K562 (cell line): Measurements from ENCODE around the gene GRIPAP1. TPM values are rescaled to one million over a fixed set of nuclear protein-coding genes. Genes with fewer than 3 reads are reported as not detected.

Source experiments
- CEBPB ChIP-seq: fragments of 450-650 bp; IDR thresholded peaks from 2 replicates; pipeline ENCODE4 v1.6.1; 2016; ENCODE audit warnings: missing genetic modification characterization, missing compliant biosample characterization
- DIDO1 ChIP-seq: fragments of 450-650 bp; IDR thresholded peaks from 2 replicates; pipeline ENCODE4 v1.6.1; 2016; ENCODE audit warnings: low read depth, missing biosample characterization, missing genetic modification characterization
- EGR1 ChIP-seq: fragments of 450-650 bp; conservative IDR thresholded peaks from 2 replicates; pipeline ENCODE4 v1.6.1; 2017; ENCODE audit warnings: mild to moderate bottlenecking
- EP300 ChIP-seq: IDR thresholded peaks from 2 replicates; pipeline ENCODE4 v1.6.1; 2012; ENCODE audit warnings: low read length, improper control_type of control experiment
- ESRRA ChIP-seq: fragments of 450-650 bp; IDR thresholded peaks from 2 replicates; pipeline ENCODE4 v1.6.1; 2014; ENCODE audit warnings: low read depth, mild to moderate bottlenecking, moderate library complexity, borderline replicate concordance
- FIP1L1 ChIP-seq: fragments of 200-400 bp; formaldehyde crosslinking; IDR thresholded peaks from 2 replicates; pipeline ENCODE4 v1.6.1; 2018; ENCODE audit warnings: mild to moderate bottlenecking, low read depth, low read length; ENCODE audit not compliant: poor library complexity, severe bottlenecking
- FOSL1 ChIP-seq: fragments of 200-800 bp; sonication (Bioruptor generic); conservative IDR thresholded peaks from 2 replicates; pipeline ENCODE4 v1.6.1; 2016; ENCODE audit warnings: missing genetic modification characterization, missing compliant biosample characterization
- GABPA ChIP-seq: fragments of 200-800 bp; sonication (Bioruptor generic); conservative IDR thresholded peaks from 2 replicates; pipeline ENCODE4 v1.6.1; 2016; ENCODE audit warnings: low read depth, missing genetic modification characterization, missing compliant biosample characterization
- MAZ ChIP-seq, 2 experiments: fragments of 450-650 bp in 1 of 2; sonication (generic) in 1 of 2; formaldehyde crosslinking; IDR thresholded peaks in 1 of 2; conservative IDR thresholded peaks in 1 of 2; 2 replicates each; pipeline versions ENCODE4 v1.4.0 to v1.5.0; 2020; ENCODE audit warnings: mild to moderate bottlenecking in 1 of 2, missing genetic modification reagents in 1 of 2
- NEUROD1 ChIP-seq: fragments of 150-350 bp; IDR thresholded peaks from 2 replicates; pipeline ENCODE4 v1.6.1; 2014; ENCODE audit warnings: borderline replicate concordance, low read length, low read depth; ENCODE audit not compliant: partially characterized antibody
- POLR2G ChIP-seq: fragments of 200-400 bp; formaldehyde crosslinking; IDR thresholded peaks from 2 replicates; pipeline ENCODE4 v1.6.1; 2017; ENCODE audit warnings: low read depth, mild to moderate bottlenecking, antibody characterized with exemption, low read length, moderate library complexity
- RAD21 ChIP-seq, 2 experiments: fragments of 250-450 bp in 1 of 2; fragments of 450-650 bp in 1 of 2; sonication (Bioruptor Pico) in 1 of 2; formaldehyde crosslinking in 1 of 2; IDR thresholded peaks in 1 of 2; conservative IDR thresholded peaks in 1 of 2; 2 replicates each; pipeline versions ENCODE4 v1.4.0 to v1.8.0; 2020 to 2022; ENCODE audit warnings: mild to moderate bottlenecking in 2 of 2, moderate library complexity in 1 of 2
- RCOR1 ChIP-seq, 2 experiments: IDR thresholded peaks; 2 replicates each; pipeline ENCODE4 v1.6.1; 2012; ENCODE audit warnings: low read depth in 2 of 2, low read length in 2 of 2, borderline replicate concordance in 1 of 2, improper control_type of control experiment in 1 of 2
- SP1 ChIP-seq: sonication (generic); formaldehyde crosslinking; IDR thresholded peaks from 2 replicates; pipeline ENCODE4 v1.8.1; 2022; ENCODE audit warnings: mild to moderate bottlenecking, missing genetic modification reagents
- TCF3 ChIP-seq: sonication (generic); formaldehyde crosslinking; IDR thresholded peaks from 2 replicates; pipeline ENCODE4 v1.4.0; 2020; ENCODE audit warnings: mild to moderate bottlenecking, missing genetic modification reagents
- TFAM ChIP-seq: fragments of 250-450 bp; sonication (Bioruptor Pico); conservative IDR thresholded peaks from 2 replicates; pipeline ENCODE4 v1.5.0; 2021; ENCODE audit warnings: mild to moderate bottlenecking, moderate library complexity
- TGIF2 ChIP-seq: sonication (generic); formaldehyde crosslinking; IDR thresholded peaks from 2 replicates; pipeline ENCODE4 v1.8.1; 2022; ENCODE audit warnings: mild to moderate bottlenecking, missing genetic modification reagents, moderate library complexity
- ZBTB7A ChIP-seq: IDR thresholded peaks from 2 replicates; pipeline ENCODE4 v1.6.1; 2011; ENCODE audit warnings: low read depth, mild to moderate bottlenecking, low read length, moderate library complexity, borderline replicate concordance; ENCODE audit not compliant: control insufficient read depth
- polyA plus RNA-seq, 8 experiments: library from polyadenylated mRNA; depleted of rRNA in 4 of 8; stranded (reverse) in 5 of 8; unstranded in 3 of 8; fragments of >200 nt; fragmentation: Nextera tagmentation in 2 of 8; fragmentation: Illumina TruSeq in 1 of 8; extraction: Ambion mirVana in 2 of 8; extraction: Trizol in 1 of 8; gene quantifications; 2 replicates each; pipeline versions ENCODE4 v1.2.1 to v1.2.3, GENCODE V29; 2011 to 2014; ENCODE audit warnings: inconsistent platforms in 1 of 8, missing spikeins in 1 of 8
- total RNA-seq, 7 experiments: library from RNA; depleted of rRNA in 6 of 7; stranded (reverse); fragments of >200 nt in 6 of 7; fragmentation: Illumina TruSeq in 2 of 7; extraction: Trizol in 2 of 7; gene quantifications; 2 replicates each; pipeline versions ENCODE4 v1.2.1 to v1.2.3, GENCODE V29; 2011 to 2021; ENCODE audit warnings: low replicate concordance in 1 of 7
- TF ChIP-seq, protein P1 (sequence below), 2 experiments: fragments of 450-650 bp in 1 of 2; sonication (generic) in 1 of 2; formaldehyde crosslinking in 1 of 2; IDR thresholded peaks in 1 of 2; conservative IDR thresholded peaks in 1 of 2; 2 replicates each; pipeline versions ENCODE4 v1.6.1 to v1.8.1; 2016 to 2023; ENCODE audit warnings: mild to moderate bottlenecking in 2 of 2, moderate library complexity in 2 of 2, inconsistent platforms in 1 of 2, missing genetic modification reagents in 1 of 2
- TF ChIP-seq, protein P2 (sequence below): fragments of 450-650 bp; formaldehyde crosslinking; IDR thresholded peaks from 2 replicates; pipeline ENCODE4 v1.4.0; 2020; ENCODE audit warnings: mild to moderate bottlenecking, moderate library complexity
- TF ChIP-seq, protein P3 (sequence below): fragments of 450-650 bp; formaldehyde crosslinking; IDR thresholded peaks from 2 replicates; pipeline ENCODE4 v1.4.0; 2022; ENCODE audit warnings: mild to moderate bottlenecking, moderate library complexity

Gene GRIPAP1
- total and polyA plus RNA-seq, 9 of the 15 experiments (the other 6 are each of a cell fraction or from before 2014, with no cell fraction given), result 4.1 to 41.6 (median 24.0) TPM

DNA sequence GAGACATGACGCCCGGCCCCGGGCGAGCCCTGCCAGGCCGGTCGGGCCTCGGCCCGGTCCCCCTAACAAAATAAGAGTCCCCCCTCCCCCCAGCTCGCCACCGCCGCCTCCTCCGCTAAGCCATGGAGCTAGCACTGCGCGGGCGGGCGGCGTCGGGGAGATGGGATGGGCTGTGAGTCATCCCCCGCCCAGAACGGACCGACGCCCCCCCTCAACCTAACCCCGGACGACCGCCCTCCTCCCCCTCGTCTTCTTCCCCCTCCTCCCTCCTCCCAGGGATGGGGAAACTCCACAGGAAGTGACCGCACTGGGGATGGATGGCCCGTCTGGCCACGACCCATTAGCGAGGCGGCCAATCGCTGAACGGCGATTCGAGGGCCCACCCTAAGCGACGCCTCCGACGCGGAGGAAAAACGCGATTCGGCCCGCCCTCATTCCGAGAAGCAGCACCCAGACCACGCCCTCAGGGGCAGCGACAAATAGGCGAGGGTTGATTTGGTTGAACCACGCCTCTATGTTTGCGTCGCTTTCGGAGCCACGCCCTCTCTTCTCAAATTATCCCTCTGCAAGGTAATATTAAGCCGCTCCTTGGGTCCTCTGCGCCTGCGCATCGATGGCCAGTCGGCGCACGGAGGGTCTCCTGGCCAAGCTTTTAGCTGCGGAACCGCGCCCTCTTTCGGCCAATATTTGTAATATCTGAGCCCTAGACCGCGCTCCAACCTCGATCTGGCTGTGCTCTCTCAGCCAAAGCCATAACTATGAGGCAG is 41.3 kb upstream of the GRIPAP1 start, which contains the start of gene TFE3 (continued):
- TF ChIP-seq CEBPB (peak; percentile 44; the same call in 1 of the 2 replicates), EGR1 (peak; percentile 94), FIP1L1 (peak; percentile 18), GABPA (tag) (peak; percentile 91), TGIF2 (CRISPR knock-in tag) (no peak), NEUROD1 (peak; percentile 29), ZBTB7A (peak; percentile 86), RAD21 (CRISPR knock-in tag; conservative IDR thresholded peaks at IDR 0.05 in 1 of 2, IDR thresholded peaks at IDR 0.05 in 1 of 2) (peak; percentile 68 to 80), FOSL1 (tag) (peak; percentile 96), TFAM (no peak), POLR2G (peak; percentile 83), TCF3 (0 out of 2 replicates have a peak, but pooled peaks have one; percentile 18), RCOR1 (IDR thresholded peaks at IDR 0.05; ENCODE audit: borderline replicate concordance in 1 of 2, low read depth in 2 of 2, low read length in 2 of 2) (peak in 1 of 2 experiments; percentile 48; a peak in 2 of 4 replicates), MAZ (CRISPR knock-in tag; conservative IDR thresholded peaks at IDR 0.05 in 1 of 2, IDR thresholded peaks at IDR 0.05 in 1 of 2) (peak; percentile 18 to 71; a peak in 1 of 4 replicates), ESRRA (peak; percentile 16; the same call in 1 of the 2 replicates), EP300 (peak; percentile 20; the same call in 1 of the 2 replicates), DIDO1 (tag) (no peak), SP1 (CRISPR knock-in tag) (peak; percentile 78)
- TF ChIP-seq, protein P1, sequence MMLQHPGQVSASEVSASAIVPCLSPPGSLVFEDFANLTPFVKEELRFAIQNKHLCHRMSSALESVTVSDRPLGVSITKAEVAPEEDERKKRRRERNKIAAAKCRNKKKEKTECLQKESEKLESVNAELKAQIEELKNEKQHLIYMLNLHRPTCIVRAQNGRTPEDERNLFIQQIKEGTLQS (IDR thresholded peaks at IDR 0.05), result peak; percentile 88
- TF ChIP-seq, protein P1 (CRISPR knock-in tag; conservative IDR thresholded peaks at IDR 0.05), result no peak
- TF ChIP-seq, protein P2, sequence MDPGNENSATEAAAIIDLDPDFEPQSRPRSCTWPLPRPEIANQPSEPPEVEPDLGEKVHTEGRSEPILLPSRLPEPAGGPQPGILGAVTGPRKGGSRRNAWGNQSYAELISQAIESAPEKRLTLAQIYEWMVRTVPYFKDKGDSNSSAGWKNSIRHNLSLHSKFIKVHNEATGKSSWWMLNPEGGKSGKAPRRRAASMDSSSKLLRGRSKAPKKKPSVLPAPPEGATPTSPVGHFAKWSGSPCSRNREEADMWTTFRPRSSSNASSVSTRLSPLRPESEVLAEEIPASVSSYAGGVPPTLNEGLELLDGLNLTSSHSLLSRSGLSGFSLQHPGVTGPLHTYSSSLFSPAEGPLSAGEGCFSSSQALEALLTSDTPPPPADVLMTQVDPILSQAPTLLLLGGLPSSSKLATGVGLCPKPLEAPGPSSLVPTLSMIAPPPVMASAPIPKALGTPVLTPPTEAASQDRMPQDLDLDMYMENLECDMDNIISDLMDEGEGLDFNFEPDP (CRISPR knock-in tag), result no peak
- TF ChIP-seq, protein P3, sequence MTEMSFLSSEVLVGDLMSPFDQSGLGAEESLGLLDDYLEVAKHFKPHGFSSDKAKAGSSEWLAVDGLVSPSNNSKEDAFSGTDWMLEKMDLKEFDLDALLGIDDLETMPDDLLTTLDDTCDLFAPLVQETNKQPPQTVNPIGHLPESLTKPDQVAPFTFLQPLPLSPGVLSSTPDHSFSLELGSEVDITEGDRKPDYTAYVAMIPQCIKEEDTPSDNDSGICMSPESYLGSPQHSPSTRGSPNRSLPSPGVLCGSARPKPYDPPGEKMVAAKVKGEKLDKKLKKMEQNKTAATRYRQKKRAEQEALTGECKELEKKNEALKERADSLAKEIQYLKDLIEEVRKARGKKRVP, result no peak
